Small intestine (tissue), 7 donors: Measurements from ENCODE around the gene SCOC. TPM values are rescaled to one million over a fixed set of nuclear protein-coding genes. Genes with fewer than 3 reads are reported as not detected.
A peak's percentile ranks its signal among the peaks of the same experiment; 100 is the strongest.

Experiments used
- DNase-seq, 2 donors: peaks; one replicate each; pipeline versions ENCODE4 v3.0.0 to v3.0.0-alpha.2; 2013
- FAIRE-seq: peaks from 2 replicates; lab custom pipeline; 2012; peaks lifted over from hg19 to GRCh38; lab: Jason Lieb, UNC
- H3K27ac ChIP-seq, 3 donors: one replicate each; pipeline ENCODE4 v1.5.1; 2013; ENCODE audit warnings: low read length in 2 of 3, mild to moderate bottlenecking in 2 of 3, control low read depth in 1 of 3, inconsistent platforms in 1 of 3, low read depth in 1 of 3, moderate library complexity in 1 of 3
- H3K27me3 ChIP-seq, 3 donors: one replicate each; pipeline ENCODE4 v1.6.1; 2013; ENCODE audit warnings: low read length in 3 of 3, inconsistent platforms in 1 of 3; ENCODE audit not compliant: control insufficient read depth in 3 of 3, insufficient read depth in 3 of 3
- H3K36me3 ChIP-seq, 3 donors: one replicate each; pipeline ENCODE4 v1.6.1; 2013; ENCODE audit warnings: low read length in 3 of 3, inconsistent platforms in 1 of 3, low read depth in 1 of 3, mild to moderate bottlenecking in 1 of 3, moderate library complexity in 1 of 3; ENCODE audit not compliant: control insufficient read depth in 3 of 3, insufficient read depth in 2 of 3
- H3K4me1 ChIP-seq, 3 donors: one replicate each; pipeline ENCODE4 v1.6.1; 2013; ENCODE audit warnings: low read length in 2 of 3, inconsistent platforms in 1 of 3, low read depth in 1 of 3, mild to moderate bottlenecking in 1 of 3, moderate library complexity in 1 of 3; ENCODE audit not compliant: control insufficient read depth in 3 of 3, insufficient read depth in 2 of 3
- H3K4me3 ChIP-seq, 3 donors: one replicate each; pipeline ENCODE4 v1.5.1; 2013; ENCODE audit warnings: low read length in 3 of 3, control low read depth in 1 of 3, inconsistent platforms in 1 of 3, low read depth in 1 of 3, mild to moderate bottlenecking in 1 of 3, moderate library complexity in 1 of 3
- H3K9me3 ChIP-seq, 2 donors: one replicate each; pipeline ENCODE4 v1.6.1; 2013; ENCODE audit warnings: low read depth in 1 of 2, low read length in 1 of 2; ENCODE audit not compliant: control insufficient read depth in 2 of 2, insufficient read depth in 1 of 2
- WGBS, 3 donors: extraction: QIAGEN DNeasy Blood & Tissue Kit; methylation state at CpG; one replicate each; pipeline ENCODE4 v1.1.7; 2013; 5-methylcytosine and 5-hydroxymethylcytosine counted together
- polyA plus RNA-seq, 4 donors: library from polyadenylated mRNA; stranded (reverse) in 3 of 4; unstranded in 1 of 4; fragments of 200-250 nt in 3 of 4; fragments of 120-200 nt in 1 of 4; gene quantifications; one replicate each; pipeline versions ENCODE4 v1.2.1 to v1.2.3, GENCODE V29; 2013
- donor health status: healthy with polysubstance abuse.
- donor health status: control.
- donor health status: control.
- donor health status: Bipolar disorder and iron deficiency.
- donor health status: healthy.

Gene SCOC
- polyA plus RNA-seq, 4 donors: 55.9 to 81.9 (median 67.8) TPM

GRCh38 chr4:140351093-140352075 lies 22.1 kb upstream of the SCOC start:
- 92 to 93% (median 93%) methylated on average over 28 of the region's 28 CpGs for WGBS, 3 donors
- peaks cover 0 to 9% (median 0%) of the 10 kb centered on the region in 3 donors for H3K36me3 ChIP-seq
- no peaks in the 10 kb centered on the region for H3K9me3 ChIP-seq
- DNase-seq (no peak), FAIRE-seq (no peak)
- no peak overlapping the region for H3K4me3 ChIP-seq
- H3K27ac ChIP-seq: no peak overlapping the region
- H3K4me1 ChIP-seq: peaks cover under 1 to 2% (median 2%) of the 10 kb centered on the region in 3 donors
- no peaks in the 10 kb centered on the region for H3K27me3 ChIP-seq

DNA sequence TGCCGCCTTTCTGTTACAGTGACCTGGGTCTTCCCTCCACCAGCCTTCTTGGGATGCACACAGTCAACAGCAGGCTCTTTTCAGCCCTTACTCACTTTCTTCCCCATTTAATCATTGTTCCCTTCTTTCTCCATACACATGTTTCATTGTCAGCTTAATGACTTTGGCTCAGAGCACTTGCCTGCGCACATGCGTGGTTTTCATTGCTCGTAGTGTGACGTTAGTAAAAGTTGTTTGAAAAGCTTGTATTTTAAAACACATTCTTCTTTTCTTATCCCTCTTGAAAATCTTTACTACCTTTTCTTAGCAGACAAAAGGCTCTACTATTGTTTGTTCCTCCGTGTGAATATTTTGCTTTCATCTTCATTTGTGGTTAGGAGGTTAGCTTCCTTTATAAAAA lies 19.7 kb upstream of the SCOC start:
- no peaks in the 10 kb centered on the region for H3K27me3 ChIP-seq
- no peak for DNase-seq
- no peak overlapping the region for H3K27ac ChIP-seq
- H3K36me3 ChIP-seq: peaks cover 0 to 5% (median 0%) of the 10 kb centered on the region in 3 donors
- H3K9me3 ChIP-seq: no peaks in the 10 kb centered on the region
- 67 to 85% (median 68%) methylated on average over 6 of the region's 6 CpGs for WGBS, 3 donors
- no peak overlapping the region for H3K4me3 ChIP-seq
- FAIRE-seq: no peak
- no peaks in the 10 kb centered on the region for H3K4me1 ChIP-seq

DNA sequence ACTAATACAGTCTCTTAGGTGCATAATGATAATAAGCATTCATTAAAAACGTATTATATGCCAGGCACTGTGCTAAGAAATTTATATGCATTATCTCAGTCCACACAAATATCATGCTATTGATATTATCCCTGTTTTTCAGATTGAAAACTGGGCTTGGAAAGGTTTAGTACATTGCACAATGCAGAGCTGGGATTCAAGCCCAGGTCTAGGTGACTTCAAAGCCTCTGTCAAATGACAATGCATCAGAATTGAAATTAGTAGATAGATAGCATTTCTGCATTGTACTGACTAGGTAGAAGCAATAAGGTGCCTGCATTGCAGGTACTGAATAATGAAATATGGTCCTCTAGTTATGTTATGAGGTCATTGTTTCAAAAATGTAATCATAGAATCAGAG lies 18.2 kb upstream of the SCOC start:
- no peak overlapping the region for H3K27ac ChIP-seq
- WGBS, 3 donors: 67 to 87% (median 86%) methylated on average over 1 of the region's 1 CpG
- H3K4me3 ChIP-seq: no peak overlapping the region
- H3K36me3 ChIP-seq: peaks cover 0 to 5% (median 0%) of the 10 kb centered on the region in 3 donors
- FAIRE-seq (no peak), DNase-seq (no peak)
- no peaks in the 10 kb centered on the region for H3K27me3 ChIP-seq
- no peaks in the 10 kb centered on the region for H3K4me1 ChIP-seq
- no peaks in the 10 kb centered on the region for H3K9me3 ChIP-seq

DNA sequence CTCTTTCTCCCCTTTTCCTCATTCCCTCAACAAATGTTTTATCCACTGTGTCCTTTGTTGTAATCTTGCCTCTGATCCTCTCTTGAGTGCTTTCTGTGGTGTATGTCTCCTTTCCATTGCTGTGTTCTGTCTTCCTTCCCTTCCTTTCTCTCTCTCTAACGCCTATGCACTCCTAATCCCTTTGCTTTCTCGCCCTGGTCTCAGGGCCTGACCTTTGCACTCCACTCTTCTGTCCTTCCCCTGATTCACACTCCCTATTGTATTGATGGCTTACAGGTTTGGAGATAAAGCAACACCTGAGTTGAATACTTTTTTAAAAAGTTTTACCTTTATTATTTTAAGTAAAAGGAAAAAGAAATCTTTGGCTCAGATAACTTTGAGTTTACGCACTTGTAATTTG lies 15.6 kb upstream of the SCOC start:
- Histone ChIP-seq H3K36me3 (peaks cover 0 to under 1% (median 0%) of the 10 kb centered on the region in 3 donors), H3K4me1 (peaks cover 0 to 5% (median 4%) of the 10 kb centered on the region in 3 donors), H3K4me3 (no peak overlapping the region), H3K9me3 (no peaks in the 10 kb centered on the region), H3K27me3 (no peaks in the 10 kb centered on the region), H3K27ac (no peak overlapping the region)
- 26 to 51% (median 42%) methylated on average over 3 of the region's 3 CpGs for WGBS, 3 donors
- DNase-seq: peak in 1 of 2 donors; percentile 47
- peak; percentile 47 for FAIRE-seq

DNA sequence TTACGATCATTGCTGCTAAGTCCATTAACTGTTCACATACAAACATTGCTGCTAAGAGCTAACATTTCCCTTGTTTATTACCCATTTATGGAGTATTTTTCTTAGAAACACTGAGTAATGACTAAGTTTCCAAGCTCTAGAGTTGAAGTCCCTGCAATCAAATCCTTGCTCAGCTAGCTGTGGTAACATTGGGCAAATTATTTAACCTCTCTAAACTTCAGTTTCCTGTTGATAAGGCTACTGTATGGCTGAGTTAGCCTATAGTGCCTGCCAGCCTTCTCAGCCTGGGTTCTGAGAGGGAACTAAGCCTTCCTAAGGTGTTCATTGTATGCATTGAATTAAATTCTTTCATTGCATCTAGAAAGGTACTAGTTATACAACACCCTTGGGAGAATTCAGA lies 15.2 kb upstream of the SCOC start:
- H3K4me1 ChIP-seq: peaks cover 0 to 7% (median 5%) of the 10 kb centered on the region in 3 donors
- no peak for FAIRE-seq
- no peaks in the 10 kb centered on the region for H3K36me3 ChIP-seq
- H3K9me3 ChIP-seq: no peaks in the 10 kb centered on the region
- H3K27me3 ChIP-seq: no peaks in the 10 kb centered on the region
- no peak overlapping the region for H3K4me3 ChIP-seq
- WGBS, 3 donors: 0% methylated on average over 1 of the region's 1 CpG
- H3K27ac ChIP-seq: no peak overlapping the region
- DNase-seq: no peak

- DNase-seq (peak; percentile 81 to 84), FAIRE-seq (no peak)
- Histone ChIP-seq H3K27ac (no peak overlapping the region), H3K9me3 (no peaks in the 10 kb centered on the region), H3K4me1 (peaks cover 0 to 12% (median 5%) of the 10 kb centered on the region in 3 donors), H3K4me3 (no peak overlapping the region), H3K27me3 (no peaks in the 10 kb centered on the region), H3K36me3 (no peaks in the 10 kb centered on the region)
- WGBS, 3 donors: 31 to 37% (median 37%) methylated on average over 7 of the region's 7 CpGs
These were observed 13.7 kb upstream of the SCOC start for GRCh38 chr4:140359562-140360427.

DNA sequence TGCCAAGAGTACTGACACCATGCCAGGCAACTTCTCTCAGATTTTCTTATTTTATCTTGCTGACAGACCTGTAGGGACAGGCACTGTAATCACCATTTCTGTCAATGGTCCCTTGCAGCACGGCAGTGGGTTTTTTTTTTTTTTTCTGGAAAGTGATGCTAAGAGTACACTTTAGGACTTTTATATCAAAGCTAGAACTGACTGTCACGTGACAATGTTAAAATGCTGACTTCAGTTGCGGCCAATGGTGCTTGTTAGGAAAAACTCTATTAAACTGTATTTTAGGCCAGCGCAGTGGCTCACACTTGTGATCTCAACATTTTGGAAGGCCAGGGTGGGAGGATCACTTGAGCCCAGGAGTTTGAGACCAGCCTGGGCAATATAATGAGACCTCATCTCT lies 12.3 kb upstream of the SCOC start:
- Histone ChIP-seq H3K9me3 (no peaks in the 10 kb centered on the region), H3K4me1 (peaks cover 0 to 12% (median 5%) of the 10 kb centered on the region in 3 donors), H3K4me3 (no peak overlapping the region), H3K27me3 (no peaks in the 10 kb centered on the region), H3K27ac (no peak overlapping the region), H3K36me3 (peaks cover 0 to under 1% (median 0%) of the 10 kb centered on the region in 3 donors)
- no peak for FAIRE-seq
- 93 to 95% (median 94%) methylated on average over 4 of the region's 4 CpGs for WGBS, 3 donors
- no peak for DNase-seq

DNA sequence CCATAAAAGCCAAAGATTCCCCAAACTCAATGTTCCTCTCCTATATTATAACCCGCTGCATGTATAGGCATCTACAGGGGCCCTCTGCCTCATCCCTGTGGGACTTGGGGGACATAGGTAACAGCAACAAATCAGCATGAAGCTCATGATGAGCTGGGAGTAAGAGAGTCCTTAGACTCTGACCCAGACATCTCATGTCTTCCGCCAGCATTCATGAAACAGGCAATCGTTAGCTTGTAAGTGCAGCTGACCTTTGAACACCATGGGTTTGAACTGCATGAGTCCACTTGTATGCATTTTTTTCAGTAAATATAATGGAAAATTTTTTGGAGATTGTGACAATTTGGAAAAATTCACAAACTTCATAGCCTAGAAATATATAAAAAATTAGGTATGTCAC lies 10.4 kb upstream of the SCOC start:
- H3K9me3 ChIP-seq: no peaks in the 10 kb centered on the region
- peaks cover 0 to 3% (median 1%) of the 10 kb centered on the region in 3 donors for H3K36me3 ChIP-seq
- WGBS, 3 donors: 42 to 66% (median 56%) methylated on average over 3 of the region's 3 CpGs
- DNase-seq (peak; percentile 88 to 90), FAIRE-seq (no peak)
- no peaks in the 10 kb centered on the region for H3K27me3 ChIP-seq
- peaks cover 0 to 12% (median 5%) of the 10 kb centered on the region in 3 donors for H3K4me1 ChIP-seq
- peak overlapping the region; percentile 32 to 76 (median 60) for H3K27ac ChIP-seq
- no peak overlapping the region for H3K4me3 ChIP-seq
